Activated gamma-delta T cell (primary cell): ENCODE data around the gene FBXL3.
"Not testable (repeated sequence)": the region's sequence is repeated elsewhere in the genome, so short reads cannot be mapped to it uniquely, and the experiment has no call there.

Experiments used
- DNase-seq: peaks from one replicate; lab custom pipeline; 2025; lab: John Stamatoyannopoulos, UW

The FBXL3 gene

GRCh38 chr13:76983676-76984075 lies 43.3 kb downstream of the FBXL3 start:
- DNase-seq = no peak

GRCh38 chr13:76982061-76982460 lies 44.9 kb downstream of the FBXL3 start:
- no peak for DNase-seq

- DNase-seq = peak; percentile 66
Observed at GRCh38 chr13:76980075-76980718, 46.8 kb downstream of the FBXL3 start.

GRCh38 chr13:76976929-76977328 lies 50.0 kb downstream of the FBXL3 start:
- no peak for DNase-seq

DNA sequence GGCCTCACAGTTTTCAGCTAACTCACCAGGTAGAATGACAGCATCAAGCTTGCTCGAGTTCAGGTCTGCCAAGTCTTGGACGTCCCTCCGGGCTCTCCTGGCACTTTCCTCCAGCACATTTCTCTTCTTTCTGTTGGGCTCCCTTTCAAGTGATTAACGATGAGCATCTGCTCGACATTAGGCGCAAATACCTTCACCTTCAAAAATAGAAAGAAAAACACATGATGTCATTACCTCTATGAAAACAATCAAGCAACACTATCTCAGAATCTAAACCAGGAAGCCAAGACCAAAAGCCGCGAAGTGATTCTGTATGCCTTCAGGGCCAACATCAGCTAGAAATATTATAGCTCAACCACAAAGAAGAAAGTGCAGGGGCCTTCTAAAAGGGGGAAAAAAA lies 50.5 kb downstream of the FBXL3 start:
- no peak for DNase-seq

DNA sequence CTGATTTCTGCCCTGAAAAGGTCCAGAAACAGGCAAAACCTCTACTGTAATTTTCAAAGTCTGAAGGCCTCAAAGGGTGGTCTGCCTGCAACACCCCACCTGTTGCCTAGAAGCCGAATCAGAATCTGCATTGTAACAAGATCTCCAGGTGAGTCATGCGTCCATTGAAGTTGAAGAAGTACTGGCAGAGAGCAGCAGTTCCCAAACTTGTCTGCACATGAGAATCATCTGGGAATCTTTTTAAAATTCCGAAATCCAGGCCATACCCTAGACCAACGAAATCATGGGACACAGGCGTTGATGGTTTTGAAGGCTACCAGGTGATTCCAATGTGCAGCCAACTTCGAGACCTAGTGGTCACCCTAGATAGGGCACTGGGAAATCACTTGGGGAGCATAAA lies 51.1 kb downstream of the FBXL3 start:
- DNase-seq = no peak

- DNase-seq = no peak
Observed at GRCh38 chr13:76974618-76974975, 52.4 kb downstream of the FBXL3 start.

DNA sequence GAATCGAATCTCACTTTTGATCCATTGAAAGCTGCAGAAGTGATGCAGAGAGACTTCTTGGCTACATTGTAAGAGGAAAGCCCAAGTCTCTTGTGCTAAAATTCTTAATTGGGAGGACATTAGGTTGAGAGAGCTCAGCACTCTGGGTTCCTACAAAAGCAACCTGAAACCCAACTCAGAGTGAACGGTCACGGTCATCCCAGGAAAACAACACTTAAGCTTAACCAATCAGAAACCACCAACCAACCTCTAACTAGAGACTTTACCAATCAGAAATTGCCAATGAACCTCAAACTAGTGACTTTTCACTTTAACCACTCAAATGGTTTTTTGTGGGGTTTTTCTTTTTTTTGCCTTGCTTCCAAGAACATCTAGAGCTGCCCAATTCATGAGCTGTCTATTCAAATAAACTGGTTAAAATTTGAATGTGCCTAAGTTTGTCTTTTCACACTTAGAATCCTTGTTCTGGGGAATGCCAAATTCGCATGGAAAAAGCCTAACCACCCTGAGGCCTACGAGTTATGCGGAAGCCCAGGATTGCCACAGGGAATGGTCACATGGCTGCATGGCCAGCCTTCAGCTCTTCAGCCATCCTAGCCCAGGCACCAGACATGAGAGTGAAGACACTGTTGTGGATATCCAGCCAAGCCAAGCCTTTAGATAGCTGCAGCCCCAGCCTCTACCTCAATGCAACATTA lies 52.9 kb downstream of the FBXL3 start:
- DNase-seq = no peak

- no peak for DNase-seq
Observed at GRCh38 chr13:76971851-76972829, 54.8 kb downstream of the FBXL3 start.

DNA sequence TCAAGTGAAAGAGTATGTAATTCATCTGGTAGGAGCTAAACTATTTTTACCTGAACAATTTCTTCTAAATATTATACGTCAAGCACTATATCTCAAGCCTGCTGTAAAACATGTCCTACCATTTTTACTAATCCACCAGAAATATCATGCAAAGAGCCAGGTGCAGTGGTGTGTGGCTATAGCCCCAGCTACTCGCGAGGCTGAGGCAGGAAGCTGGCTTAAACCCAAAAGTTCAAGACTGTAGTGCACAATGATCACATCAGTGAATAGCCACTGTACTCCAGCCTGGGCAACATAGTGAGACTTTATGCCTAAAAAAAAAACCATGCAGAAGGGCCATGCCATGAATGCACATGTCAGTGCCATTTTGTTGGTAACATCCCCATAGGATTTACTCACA lies 55.7 kb downstream of the FBXL3 start:
- no peak for DNase-seq

DNA sequence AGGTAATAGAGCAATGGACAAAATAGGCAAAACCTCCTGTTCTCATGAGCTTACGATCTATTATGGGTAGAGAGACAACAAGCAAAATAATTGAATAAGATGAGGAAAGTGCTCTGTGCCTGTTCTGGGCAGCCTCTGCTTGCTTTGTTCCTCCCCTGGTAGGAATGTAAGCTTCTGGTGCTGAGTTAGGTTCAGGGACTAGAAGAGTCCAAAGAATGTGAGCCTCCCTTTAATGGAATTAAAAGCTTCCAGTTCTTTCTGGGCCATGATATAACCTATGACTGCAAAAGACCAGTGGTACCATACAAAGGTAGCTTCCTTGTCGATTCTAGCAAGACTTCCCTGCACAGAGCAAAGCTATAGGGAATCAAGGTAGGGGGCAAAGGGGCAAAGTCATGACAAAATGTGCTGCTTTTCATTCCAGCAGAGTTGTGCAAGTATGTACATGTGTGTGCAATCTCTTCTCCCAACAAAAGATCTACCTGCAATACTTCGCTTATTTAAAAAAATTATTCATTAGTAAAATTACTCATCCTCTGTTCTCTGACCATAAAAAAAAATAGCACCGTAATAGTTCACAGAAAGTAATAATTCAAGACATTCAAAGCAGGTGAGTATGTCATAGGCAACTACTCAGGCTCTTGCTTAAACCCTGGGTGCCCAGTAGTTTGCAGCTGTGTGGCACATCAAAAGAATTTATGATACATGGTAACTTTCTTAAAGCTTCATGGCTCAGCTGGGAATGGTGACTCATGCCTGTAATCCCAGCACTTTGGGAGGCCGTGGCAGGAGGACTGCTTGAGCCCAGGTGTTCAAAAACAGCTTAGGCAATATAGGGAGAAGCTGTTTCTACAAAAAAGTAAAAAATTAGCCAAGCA lies 57.2 kb downstream of the FBXL3 start:
- no peak for DNase-seq

DNA sequence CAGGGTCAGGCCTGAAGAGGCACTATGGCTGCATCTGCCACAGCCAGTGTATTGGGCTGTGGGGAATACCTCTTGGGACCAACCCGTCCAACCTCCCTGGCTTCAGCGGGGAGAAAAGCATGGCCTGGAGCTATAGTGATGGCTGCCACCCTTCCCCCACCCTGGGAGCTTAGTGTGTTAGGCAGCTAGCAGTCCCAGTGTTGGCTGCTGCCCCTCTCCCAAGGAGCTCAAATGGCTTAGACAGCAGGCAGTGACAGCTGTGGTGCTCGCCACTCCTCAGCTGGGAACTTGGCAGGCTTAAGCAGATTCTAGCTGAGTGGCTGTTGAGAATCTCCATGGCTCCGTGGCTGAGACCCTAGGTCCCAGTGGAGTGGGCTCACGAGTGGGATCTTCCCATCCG lies 58.9 kb downstream of the FBXL3 start:
- DNase-seq = no peak

- DNase-seq = no peak
Observed at GRCh38 chr13:76967031-76967430, 59.9 kb downstream of the FBXL3 start.

DNA sequence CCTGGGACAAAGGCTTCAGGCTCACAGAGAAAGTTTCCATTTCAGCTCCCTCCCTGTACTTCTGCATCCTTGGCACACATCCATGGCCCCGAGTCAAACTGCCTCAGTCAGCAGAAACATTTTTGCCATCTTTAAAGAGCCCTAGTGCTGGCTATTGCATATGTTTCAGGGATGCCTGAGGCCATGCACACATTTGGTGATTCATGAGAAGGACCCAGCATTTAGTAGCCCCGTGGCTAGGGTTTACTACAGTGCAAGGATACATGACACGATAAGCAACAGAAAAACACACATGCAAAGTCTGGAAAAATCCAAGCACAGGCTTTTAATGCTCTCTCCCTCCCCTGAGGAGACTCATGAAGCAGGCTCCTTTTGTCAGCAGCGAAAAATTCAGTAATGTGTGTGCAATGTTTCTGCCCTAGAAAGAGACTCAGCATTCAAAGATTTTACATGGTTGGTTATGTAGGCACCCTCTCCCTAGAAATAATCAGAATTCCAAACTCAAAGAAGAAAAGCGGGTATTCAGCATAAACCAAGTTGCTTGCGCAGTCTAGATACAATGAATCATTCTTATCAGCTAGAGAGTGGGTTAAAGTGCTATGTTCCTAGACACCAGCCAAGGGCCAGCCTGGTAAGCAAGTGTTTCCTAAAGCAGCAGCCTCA lies 61.1 kb downstream of the FBXL3 start:
- no peak for DNase-seq

DNA sequence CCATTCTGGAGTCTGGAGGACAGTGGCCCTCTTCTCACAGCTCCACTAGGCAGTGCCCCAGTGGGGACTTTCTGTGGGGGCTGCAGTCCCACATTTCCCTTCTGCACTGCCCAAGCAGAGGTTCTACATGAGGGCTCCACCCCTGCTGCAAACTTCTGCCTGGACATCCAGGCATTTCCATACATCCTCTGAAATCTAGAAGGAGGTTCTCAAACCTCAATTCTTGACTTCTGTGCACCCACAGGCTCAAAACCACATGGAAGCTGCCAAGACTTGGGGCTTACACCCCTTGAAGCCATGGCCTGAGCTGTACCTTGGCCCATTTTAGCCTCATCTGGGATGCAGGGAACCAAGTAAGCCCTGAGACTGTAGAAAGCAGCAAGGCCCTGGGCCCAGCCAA lies 67.2 kb downstream of the FBXL3 start:
- not testable (repeated sequence) for DNase-seq

- no peak for DNase-seq
Observed at GRCh38 chr13:76958841-76959432, 68.0 kb downstream of the FBXL3 start.

GRCh38 chr13:76955661-76956060 lies 71.3 kb downstream of the FBXL3 start:
- DNase-seq = no peak
